Esophagus squamous epithelium (tissue), 5 donors: ENCODE data around the gene ATP9B. TPM values are rescaled to one million over a fixed set of nuclear protein-coding genes. Genes with fewer than 3 reads are reported as not detected.

Experiments
- DNase-seq: peaks from one replicate; lab custom pipeline; 2025; lab: John Stamatoyannopoulos, UW
- H3K27ac ChIP-seq, 4 donors: fragments of 200-600 bp; sonication (generic); one replicate each; pipeline ENCODE4 v1.5.1; 2016 to 2019; ENCODE audit warnings: mild to moderate bottlenecking in 1 of 4
- H3K27me3 ChIP-seq, 4 donors: fragments of 200-600 bp; sonication (generic); 1 replicate in 3 of 4; 2 replicates in 1 of 4; pipeline versions ENCODE4 v1.5.1 to v1.6.0; 2017 to 2021; ENCODE audit warnings: antibody characterized with exemption in 1 of 4
- H3K36me3 ChIP-seq, 3 donors: fragments of 200-600 bp; sonication (generic); one replicate each; pipeline ENCODE4 v1.5.1; 2016 to 2019
- H3K4me1 ChIP-seq, 3 donors: fragments of 200-600 bp; sonication (generic); one replicate each; pipeline ENCODE4 v1.5.1; 2017 to 2019
- H3K4me3 ChIP-seq, 4 donors: fragments of 200-600 bp; sonication (generic); 1 replicate in 3 of 4; 2 replicates in 1 of 4; pipeline ENCODE4 v1.5.1; 2016 to 2019; ENCODE audit warnings: mild to moderate bottlenecking in 2 of 4, moderate library complexity in 1 of 4
- H3K9me3 ChIP-seq, 3 donors: fragments of 200-600 bp; sonication (generic); one replicate each; pipeline ENCODE4 v1.5.1; 2016 to 2019
- CTCF ChIP-seq, 6 experiments: fragments of 450-650 bp in 4 of 6; fragments of 200-600 bp in 2 of 6; sonication (generic) in 2 of 6; IDR thresholded peaks; one replicate each; pipeline ENCODE4 v1.5.1; 2016 to 2019; ENCODE audit warnings: antibody characterized with exemption in 6 of 6, mild to moderate bottlenecking in 4 of 6, moderate library complexity in 4 of 6
- POLR2A ChIP-seq, 4 donors: fragments of 450-650 bp; IDR thresholded peaks; one replicate each; pipeline ENCODE4 v1.6.1; 2017; ENCODE audit warnings: antibody characterized with exemption in 4 of 4, mild to moderate bottlenecking in 4 of 4, moderate library complexity in 3 of 4
- WGBS, 2 donors: methylation state at CpG; one replicate each; pipeline ENCODE4 v1.1.5; 2018; 5-methylcytosine and 5-hydroxymethylcytosine counted together
- intact Hi-C: fragments of 100-400 bp; cut with DNase I; formaldehyde crosslinking; loops from one replicate; pipeline ENCODE4 v1.15.0; 2022
- total RNA-seq, 4 donors: library from RNA; depleted of rRNA; stranded (reverse); fragments of >200 nt; gene quantifications; one replicate each; pipeline ENCODE4 v1.1.0, GENCODE V29; 2016
- donor health status: DM: yes; HTN: yes; CAD: no.

ATP9B gene
- total RNA-seq, 4 donors from 2014 or later = 12.9 to 46.7 (median 22.0) TPM

- Histone ChIP-seq H3K27ac (no peak overlapping the region), H3K9me3 (no peaks in the 10 kb centered on the region), H3K4me1 (no peaks in the 10 kb centered on the region), H3K27me3 (no peaks in the 10 kb centered on the region), H3K36me3 (peaks cover 0 to 92% (median 13%) of the 10 kb centered on the region in 3 donors), H3K4me3 (no peak overlapping the region)
- WGBS, 2 donors = 89 to 92% methylated on average over 4 to 5 of the region's 6 CpGs
- TF ChIP-seq CTCF (IDR thresholded peaks at IDR 0.05) (no peak), POLR2A (IDR thresholded peaks at IDR 0.05) (no peak)
- no peak for DNase-seq
- intact Hi-C loops = no loop called here
Observed at GRCh38 chr18:79333046-79333445, 263.9 kb downstream of the ATP9B start.

- Histone ChIP-seq H3K36me3 (peaks cover 0 to 98% (median 17%) of the 10 kb centered on the region in 3 donors), H3K27ac (no peak overlapping the region), H3K4me1 (no peaks in the 10 kb centered on the region), H3K9me3 (no peaks in the 10 kb centered on the region), H3K4me3 (no peak overlapping the region), H3K27me3 (no peaks in the 10 kb centered on the region)
- WGBS, 2 donors = 85 to 87% methylated on average over 14 to 16 of the region's 29 CpGs
- DNase-seq = no peak
- intact Hi-C loops = no loop called here
- no peak for TF ChIP-seq POLR2A (IDR thresholded peaks at IDR 0.05)
- TF ChIP-seq CTCF (IDR thresholded peaks at IDR 0.05) = no peak
Observed at GRCh38 chr18:79334496-79335233, 265.5 kb downstream of the ATP9B start.

- no peak for DNase-seq
- Histone ChIP-seq H3K9me3 (no peaks in the 10 kb centered on the region), H3K4me3 (no peak overlapping the region), H3K4me1 (no peaks in the 10 kb centered on the region), H3K36me3 (peaks cover 0 to 89% (median 12%) of the 10 kb centered on the region in 3 donors), H3K27ac (no peak overlapping the region), H3K27me3 (no peaks in the 10 kb centered on the region)
- intact Hi-C loops = no loop called here
- no peak for TF ChIP-seq POLR2A (IDR thresholded peaks at IDR 0.05)
- no peak for TF ChIP-seq CTCF (IDR thresholded peaks at IDR 0.05)
- WGBS, 2 donors = 95 to 96% methylated on average over 18 to 19 of the region's 23 CpGs
Observed at GRCh38 chr18:79335833-79336360, 266.7 kb downstream of the ATP9B start.

GRCh38 chr18:79336556-79337142 lies 267.5 kb downstream of the ATP9B start:
- H3K4me1 ChIP-seq = no peaks in the 10 kb centered on the region
- intact Hi-C loops = no loop called here

More at GRCh38 chr18:79336556-79337142, 267.5 kb downstream of the ATP9B start:
- no peak for DNase-seq
- peaks cover 0 to 86% (median 12%) of the 10 kb centered on the region in 3 donors for H3K36me3 ChIP-seq
- H3K27ac ChIP-seq = no peak overlapping the region
- H3K4me3 ChIP-seq = no peak overlapping the region
- TF ChIP-seq POLR2A (IDR thresholded peaks at IDR 0.05) (no peak), CTCF (IDR thresholded peaks at IDR 0.05) (no peak)
- no peaks in the 10 kb centered on the region for H3K9me3 ChIP-seq
- WGBS, 2 donors = 86 to 91% methylated on average over 12 to 19 of the region's 20 CpGs
- H3K27me3 ChIP-seq = no peaks in the 10 kb centered on the region
